ENCODE results near the gene SLC25A33.

GRCh38 chr1:9518454-9518998, 20.7 kb upstream of the SLC25A33 start:
- TF ChIP-seq, protein P1, sequence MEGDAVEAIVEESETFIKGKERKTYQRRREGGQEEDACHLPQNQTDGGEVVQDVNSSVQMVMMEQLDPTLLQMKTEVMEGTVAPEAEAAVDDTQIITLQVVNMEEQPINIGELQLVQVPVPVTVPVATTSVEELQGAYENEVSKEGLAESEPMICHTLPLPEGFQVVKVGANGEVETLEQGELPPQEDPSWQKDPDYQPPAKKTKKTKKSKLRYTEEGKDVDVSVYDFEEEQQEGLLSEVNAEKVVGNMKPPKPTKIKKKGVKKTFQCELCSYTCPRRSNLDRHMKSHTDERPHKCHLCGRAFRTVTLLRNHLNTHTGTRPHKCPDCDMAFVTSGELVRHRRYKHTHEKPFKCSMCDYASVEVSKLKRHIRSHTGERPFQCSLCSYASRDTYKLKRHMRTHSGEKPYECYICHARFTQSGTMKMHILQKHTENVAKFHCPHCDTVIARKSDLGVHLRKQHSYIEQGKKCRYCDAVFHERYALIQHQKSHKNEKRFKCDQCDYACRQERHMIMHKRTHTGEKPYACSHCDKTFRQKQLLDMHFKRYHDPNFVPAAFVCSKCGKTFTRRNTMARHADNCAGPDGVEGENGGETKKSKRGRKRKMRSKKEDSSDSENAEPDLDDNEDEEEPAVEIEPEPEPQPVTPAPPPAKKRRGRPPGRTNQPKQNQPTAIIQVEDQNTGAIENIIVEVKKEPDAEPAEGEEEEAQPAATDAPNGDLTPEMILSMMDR (IDR thresholded peaks at IDR 0.05 in 4 of 5, conservative IDR thresholded peaks at IDR 0.05 in 1 of 5) = no peak
- TF ChIP-seq POLR2A (IDR thresholded peaks at IDR 0.05) = peak; percentile 56 to 73
